NCI-H524 treated with DMSO at 0.1 percent for 48 hours (cell line): Measurements from ENCODE around the gene TBCE.
A peak's percentile ranks its signal among the peaks of the same experiment; 100 is the strongest.

ENCODE experiments used
- DNase-seq: peaks from one replicate; lab custom pipeline; 2025; lab: John Stamatoyannopoulos, UW

The TBCE gene

GRCh38 chr1:235367000-235367908, at the start of gene TBCE:
Gene TBCE (plus strand): TSS chr1:235367427. CDS start chr1:235380050, 12,623 bp downstream.
- DNase-seq = peak; percentile 70

GRCh38 chr1:235319255-235319654, 48.0 kb upstream of the TBCE start:
- DNase-seq = no peak

GRCh38 chr1:235320521-235321179, 46.6 kb upstream of the TBCE start:
- DNase-seq = no peak

- DNase-seq = no peak
These were observed 42.9 kb upstream of the TBCE start for GRCh38 chr1:235324296-235324695.

GRCh38 chr1:235325139-235325538, 42.1 kb upstream of the TBCE start:
- DNase-seq = no peak

GRCh38 chr1:235325854-235326253, 41.4 kb upstream of the TBCE start:
- no peak for DNase-seq

GRCh38 chr1:235326719-235327558, 40.3 kb upstream of the TBCE start:
- DNase-seq = no peak

GRCh38 chr1:235327559-235328270, 39.5 kb upstream of the TBCE start, which contains the start of gene ARID4B:
Gene ARID4B (minus strand): TSS chr1:235328179. CDS start chr1:235326919, 1,260 bp downstream.
- no peak for DNase-seq

- peak; percentile 99 for DNase-seq
These were observed 38.7 kb upstream of the TBCE start, which contains the start of gene GGPS1 for GRCh38 chr1:235328271-235329138. Gene GGPS1 (plus strand): TSS chr1:235328570. CDS start chr1:235335265, 6,695 bp downstream.

- no peak for DNase-seq
These were observed 37.9 kb upstream of the TBCE start for GRCh38 chr1:235329139-235329902.

- no peak for DNase-seq
These were observed 36.3 kb upstream of the TBCE start for GRCh38 chr1:235330918-235331285.

- no peak for DNase-seq
These were observed 35.8 kb upstream of the TBCE start for GRCh38 chr1:235331401-235331800.

- no peak for DNase-seq
These were observed 30.3 kb upstream of the TBCE start for GRCh38 chr1:235336903-235337302.

GRCh38 chr1:235339746-235340145, 27.5 kb upstream of the TBCE start:
- no peak for DNase-seq

GRCh38 chr1:235341334-235341733, 25.9 kb upstream of the TBCE start:
- DNase-seq = no peak

GRCh38 chr1:235342039-235342438, 25.2 kb upstream of the TBCE start:
- peak; percentile 89 for DNase-seq

- DNase-seq = peak; percentile 59
These were observed 24.8 kb upstream of the TBCE start for GRCh38 chr1:235342471-235342870.

GRCh38 chr1:235343726-235344125, 23.5 kb upstream of the TBCE start:
- no peak for DNase-seq

GRCh38 chr1:235351441-235351840, 15.8 kb upstream of the TBCE start:
- no peak for DNase-seq

GRCh38 chr1:235351898-235352297, 15.3 kb upstream of the TBCE start:
- no peak for DNase-seq
